GM12891 (cell line): Measurements from ENCODE around the gene SERPINB2.

Source experiments
- PAX5 ChIP-seq: IDR thresholded peaks from 2 replicates; pipeline ENCODE4 v1.6.1; 2011; ENCODE audit warnings: low read length, moderate library complexity, mild to moderate bottlenecking; ENCODE audit not compliant: insufficient read depth, severe bottlenecking
- POLR2A ChIP-seq: IDR thresholded peaks from 2 replicates; pipeline ENCODE4 v1.6.1; 2011; ENCODE audit warnings: low read depth, low read length, control low read depth
- POLR2AphosphoS5 ChIP-seq: IDR thresholded peaks from 2 replicates; pipeline ENCODE4 v1.6.1; 2011; ENCODE audit warnings: low read depth, low read length, control low read depth
- POU2F2 ChIP-seq: IDR thresholded peaks from 2 replicates; pipeline ENCODE4 v1.6.1; 2011; ENCODE audit warnings: low read depth, mild to moderate bottlenecking, control low read depth, low read length, moderate library complexity
- SPI1 ChIP-seq: IDR thresholded peaks from 2 replicates; pipeline ENCODE4 v1.6.1; 2011; ENCODE audit warnings: low read depth, low read length, control low read depth
- TAF1 ChIP-seq: IDR thresholded peaks from 2 replicates; pipeline ENCODE4 v1.6.1; 2011; ENCODE audit warnings: low read depth, low read length, control low read depth

GRCh38 chr18:63897072-63897471, 9.6 kb downstream of the SERPINB2 start:
- TF ChIP-seq POLR2A (no peak), POLR2AphosphoS5 (no peak), SPI1 (no peak), TAF1 (no peak), POU2F2 (no peak), PAX5 (no peak)
